ENCODE data around the gene OSGIN1.

The OSGIN1 gene

DNA sequence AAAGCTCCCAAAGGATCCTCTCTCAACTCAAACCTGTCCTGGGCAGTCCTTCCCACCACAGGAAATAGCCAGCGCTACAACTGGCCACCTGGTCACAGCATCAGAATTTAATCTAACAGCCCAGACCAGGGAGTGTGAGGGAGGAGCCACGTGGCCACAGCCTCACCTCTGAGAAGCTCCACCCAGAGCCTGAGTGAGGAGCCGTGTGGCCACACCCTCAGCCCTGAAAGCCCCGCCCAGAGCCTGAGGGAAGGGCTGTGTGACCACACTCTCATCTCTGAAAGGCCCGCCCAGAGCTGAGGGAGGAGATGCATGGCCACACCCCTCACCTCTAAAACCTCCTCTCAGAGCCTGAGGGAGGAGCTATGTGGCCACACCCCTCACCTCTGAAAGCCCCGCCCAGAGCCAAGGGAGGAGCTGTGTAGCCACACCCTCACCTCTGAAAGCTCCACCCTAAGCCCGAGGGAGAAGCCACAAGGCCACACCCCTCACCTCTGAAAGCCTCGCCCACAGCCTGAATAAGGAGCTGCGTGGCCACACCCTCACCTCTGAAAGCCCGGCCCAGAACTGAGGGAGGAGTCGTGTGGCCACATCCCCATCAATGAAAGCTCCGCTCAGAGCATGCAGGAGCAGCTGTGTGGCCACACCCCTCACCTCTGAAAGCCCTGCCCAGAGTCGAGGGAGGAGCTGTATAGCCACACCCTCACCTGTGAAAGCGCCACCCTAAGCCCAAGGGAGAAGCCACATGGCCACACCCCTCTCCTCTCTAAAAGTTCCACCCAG lies 60.9 kb downstream of the OSGIN1 start:
- H3K4me3 ChIP-seq (ENCODE audit: low read depth, low read length), result no peak overlapping the region
- DNase-seq (ENCODE audit: low read depth), result peak; percentile 84
- TF ChIP-seq, protein P1, sequence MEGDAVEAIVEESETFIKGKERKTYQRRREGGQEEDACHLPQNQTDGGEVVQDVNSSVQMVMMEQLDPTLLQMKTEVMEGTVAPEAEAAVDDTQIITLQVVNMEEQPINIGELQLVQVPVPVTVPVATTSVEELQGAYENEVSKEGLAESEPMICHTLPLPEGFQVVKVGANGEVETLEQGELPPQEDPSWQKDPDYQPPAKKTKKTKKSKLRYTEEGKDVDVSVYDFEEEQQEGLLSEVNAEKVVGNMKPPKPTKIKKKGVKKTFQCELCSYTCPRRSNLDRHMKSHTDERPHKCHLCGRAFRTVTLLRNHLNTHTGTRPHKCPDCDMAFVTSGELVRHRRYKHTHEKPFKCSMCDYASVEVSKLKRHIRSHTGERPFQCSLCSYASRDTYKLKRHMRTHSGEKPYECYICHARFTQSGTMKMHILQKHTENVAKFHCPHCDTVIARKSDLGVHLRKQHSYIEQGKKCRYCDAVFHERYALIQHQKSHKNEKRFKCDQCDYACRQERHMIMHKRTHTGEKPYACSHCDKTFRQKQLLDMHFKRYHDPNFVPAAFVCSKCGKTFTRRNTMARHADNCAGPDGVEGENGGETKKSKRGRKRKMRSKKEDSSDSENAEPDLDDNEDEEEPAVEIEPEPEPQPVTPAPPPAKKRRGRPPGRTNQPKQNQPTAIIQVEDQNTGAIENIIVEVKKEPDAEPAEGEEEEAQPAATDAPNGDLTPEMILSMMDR (IDR thresholded peaks at IDR 0.05; ENCODE audit: low read depth, low read length), result no peak
- no peak for TF ChIP-seq POLR2A (IDR thresholded peaks at IDR 0.05; ENCODE audit: extremely low read depth, insufficient read length)
- TF ChIP-seq, protein P2, sequence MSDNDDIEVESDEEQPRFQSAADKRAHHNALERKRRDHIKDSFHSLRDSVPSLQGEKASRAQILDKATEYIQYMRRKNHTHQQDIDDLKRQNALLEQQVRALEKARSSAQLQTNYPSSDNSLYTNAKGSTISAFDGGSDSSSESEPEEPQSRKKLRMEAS (IDR thresholded peaks at IDR 0.05; ENCODE audit: low read depth, low read length), result peak; percentile 93
- TF ChIP-seq MYC (IDR thresholded peaks at IDR 0.05; ENCODE audit: low read depth, low read length), result 0 out of 2 replicates have a peak, but pooled peaks have one; percentile 45

DNA sequence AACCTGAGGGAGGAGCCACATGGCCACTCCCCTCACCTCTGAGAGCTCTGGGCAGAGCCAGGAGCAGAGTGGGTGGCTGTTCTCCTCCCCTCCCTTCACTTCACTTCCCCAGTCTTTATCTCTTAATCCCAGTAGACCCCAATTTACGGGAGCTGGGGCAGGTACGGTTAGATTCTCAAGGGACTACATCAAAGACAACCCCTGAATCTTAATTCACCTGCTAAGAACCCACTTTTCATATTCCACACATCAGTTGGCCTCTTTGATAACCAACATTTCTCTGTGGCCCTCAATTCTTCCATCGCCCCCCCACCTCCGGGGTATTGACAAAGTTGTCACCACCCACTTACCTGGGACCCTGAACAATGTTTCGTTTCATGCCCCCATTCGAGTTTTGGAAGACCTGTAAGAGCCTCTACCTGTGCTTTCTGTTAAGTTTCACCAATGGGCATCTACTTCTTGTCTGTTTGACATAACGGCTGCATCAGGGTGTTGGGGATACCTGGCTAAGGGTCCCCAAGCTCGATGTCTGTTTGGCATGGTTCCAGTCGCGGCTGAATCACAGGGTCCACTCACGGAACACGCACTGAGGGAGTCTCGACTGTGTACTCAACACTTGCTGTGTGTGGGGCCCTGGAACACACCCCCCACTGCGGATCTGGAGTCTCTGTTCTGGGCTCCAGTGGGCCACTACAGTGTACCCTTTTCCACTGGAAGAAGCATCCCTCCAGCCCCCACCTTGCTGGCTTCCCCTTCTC lies 61.7 kb downstream of the OSGIN1 start:
- TF ChIP-seq MYC (IDR thresholded peaks at IDR 0.05; ENCODE audit: low read depth, low read length), result no peak
- TF ChIP-seq, protein P2 (IDR thresholded peaks at IDR 0.05; ENCODE audit: low read depth, low read length), result no peak
- TF ChIP-seq, protein P1 (IDR thresholded peaks at IDR 0.05; ENCODE audit: low read depth, low read length), result no peak
- no peak for TF ChIP-seq POLR2A (IDR thresholded peaks at IDR 0.05; ENCODE audit: extremely low read depth, insufficient read length)
- H3K4me3 ChIP-seq (ENCODE audit: low read depth, low read length), result no peak overlapping the region
- no peak for DNase-seq (ENCODE audit: low read depth)

- no peak for TF ChIP-seq POLR2A (IDR thresholded peaks at IDR 0.05; ENCODE audit: extremely low read depth, insufficient read length)
- no peak for DNase-seq (ENCODE audit: low read depth)
Measured at GRCh38 chr16:84015399-84015798, 62.4 kb downstream of the OSGIN1 start.

More at GRCh38 chr16:84015399-84015798, 62.4 kb downstream of the OSGIN1 start:
- no peak overlapping the region for H3K4me3 ChIP-seq (ENCODE audit: low read depth, low read length)
